ENCODE data around the gene ATP6V1C2.

DNA sequence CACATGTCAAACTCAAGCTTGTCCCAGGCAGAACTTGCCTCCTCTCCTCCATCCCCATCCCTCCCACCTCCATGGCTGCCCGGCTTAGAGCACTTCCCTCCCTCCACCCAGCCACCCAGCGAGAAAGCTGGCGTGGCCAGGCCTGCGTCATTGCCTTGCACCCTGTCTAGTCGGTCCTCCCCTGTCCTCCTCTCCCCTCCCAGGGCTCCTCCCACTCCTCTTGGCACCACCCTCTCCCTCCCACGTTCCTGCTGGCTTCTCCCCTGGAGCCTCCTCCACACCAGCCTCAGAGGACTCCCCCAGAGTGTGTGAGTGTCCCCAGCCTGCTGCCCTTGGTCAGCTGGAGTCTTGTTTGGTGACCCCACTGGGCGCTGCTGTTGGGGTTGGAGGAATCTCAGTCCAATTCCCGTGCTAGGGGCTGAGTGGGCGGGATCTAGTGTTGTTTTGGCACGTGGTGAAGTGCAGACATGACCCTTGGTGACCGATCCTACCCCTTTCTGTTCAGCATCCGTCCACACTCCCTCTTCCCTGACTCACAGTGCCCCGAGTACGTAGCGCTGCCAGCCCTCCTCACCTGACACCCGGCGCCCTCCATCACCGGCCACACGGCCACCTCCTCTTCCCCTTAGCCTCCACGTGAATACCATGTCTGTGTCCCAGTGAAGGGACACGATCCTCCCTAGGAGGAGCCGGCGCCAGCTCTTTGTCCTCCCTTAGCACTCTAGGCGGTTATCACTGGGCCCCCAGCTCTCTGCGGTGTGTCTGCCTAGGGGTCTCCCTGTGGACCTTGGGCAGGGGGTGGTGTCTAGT is 41.4 kb downstream of the ATP6V1C2 start:
- TF ChIP-seq, protein P1, sequence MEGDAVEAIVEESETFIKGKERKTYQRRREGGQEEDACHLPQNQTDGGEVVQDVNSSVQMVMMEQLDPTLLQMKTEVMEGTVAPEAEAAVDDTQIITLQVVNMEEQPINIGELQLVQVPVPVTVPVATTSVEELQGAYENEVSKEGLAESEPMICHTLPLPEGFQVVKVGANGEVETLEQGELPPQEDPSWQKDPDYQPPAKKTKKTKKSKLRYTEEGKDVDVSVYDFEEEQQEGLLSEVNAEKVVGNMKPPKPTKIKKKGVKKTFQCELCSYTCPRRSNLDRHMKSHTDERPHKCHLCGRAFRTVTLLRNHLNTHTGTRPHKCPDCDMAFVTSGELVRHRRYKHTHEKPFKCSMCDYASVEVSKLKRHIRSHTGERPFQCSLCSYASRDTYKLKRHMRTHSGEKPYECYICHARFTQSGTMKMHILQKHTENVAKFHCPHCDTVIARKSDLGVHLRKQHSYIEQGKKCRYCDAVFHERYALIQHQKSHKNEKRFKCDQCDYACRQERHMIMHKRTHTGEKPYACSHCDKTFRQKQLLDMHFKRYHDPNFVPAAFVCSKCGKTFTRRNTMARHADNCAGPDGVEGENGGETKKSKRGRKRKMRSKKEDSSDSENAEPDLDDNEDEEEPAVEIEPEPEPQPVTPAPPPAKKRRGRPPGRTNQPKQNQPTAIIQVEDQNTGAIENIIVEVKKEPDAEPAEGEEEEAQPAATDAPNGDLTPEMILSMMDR (IDR thresholded peaks at IDR 0.05; ENCODE audit: insufficient read depth, low read depth, low read length): no peak
- no peak for TF ChIP-seq EZH2 (IDR thresholded peaks at IDR 0.05; ENCODE audit: insufficient read depth, low read length)
